BJ (cell line): ENCODE data around the gene TPRX1. TPM values are rescaled to one million over a fixed set of nuclear protein-coding genes. Genes with fewer than 3 reads are reported as not detected.
"Not testable (repeated sequence)": the region's sequence is repeated elsewhere in the genome, so short reads cannot be mapped to it uniquely, and the experiment has no call there.

ENCODE experiments used
- CTCF ChIA-PET: fragments of 350-600 bp; formaldehyde crosslinking; extraction: SDS; loops from one replicate; lab custom pipeline; 2021; ENCODE audit warnings: antibody characterized with exemption, inconsistent platforms; lab: Yijun Ruan, JAX
- POLR2A ChIA-PET: fragments of 300-600 bp; sonication (Branson Sonifier 250); formaldehyde crosslinking; extraction: SDS; loops from one replicate; lab custom pipeline; 2021; ENCODE audit warnings: antibody characterized with exemption; lab: Charles Lee
- DNase-seq: peaks from one replicate; pipeline ENCODE4 v3.0.0-alpha.2; 2011; ENCODE audit warnings: low read depth
- H3K27me3 ChIP-seq: 2 replicates; pipeline ENCODE4 v1.6.0; 2011; ENCODE audit warnings: low read length; ENCODE audit not compliant: control insufficient read depth, insufficient read depth
- H3K36me3 ChIP-seq: 2 replicates; pipeline ENCODE4 v1.5.1; 2011; ENCODE audit warnings: low read length; ENCODE audit not compliant: control insufficient read depth, insufficient read depth
- H3K4me3 ChIP-seq: 2 replicates; pipeline ENCODE4 v1.5.1; 2011; ENCODE audit warnings: low read depth, mild to moderate bottlenecking, control low read depth, low read length
- polyA plus RNA-seq: library from polyadenylated mRNA; depleted of rRNA; stranded (reverse); fragments of >200 nt; gene quantifications from 2 replicates; pipeline ENCODE4 v1.2.3, GENCODE V29; 2011
- TF ChIP-seq, protein P1 (sequence below): IDR thresholded peaks from 2 replicates; pipeline ENCODE4 v1.5.1; 2011; ENCODE audit warnings: low read depth, mild to moderate bottlenecking, control low read depth, inconsistent platforms, low read length, moderate library complexity; ENCODE audit not compliant: insufficient read depth

The TPRX1 gene
- polyA plus RNA-seq, 1 experiment, result not detected

DNA sequence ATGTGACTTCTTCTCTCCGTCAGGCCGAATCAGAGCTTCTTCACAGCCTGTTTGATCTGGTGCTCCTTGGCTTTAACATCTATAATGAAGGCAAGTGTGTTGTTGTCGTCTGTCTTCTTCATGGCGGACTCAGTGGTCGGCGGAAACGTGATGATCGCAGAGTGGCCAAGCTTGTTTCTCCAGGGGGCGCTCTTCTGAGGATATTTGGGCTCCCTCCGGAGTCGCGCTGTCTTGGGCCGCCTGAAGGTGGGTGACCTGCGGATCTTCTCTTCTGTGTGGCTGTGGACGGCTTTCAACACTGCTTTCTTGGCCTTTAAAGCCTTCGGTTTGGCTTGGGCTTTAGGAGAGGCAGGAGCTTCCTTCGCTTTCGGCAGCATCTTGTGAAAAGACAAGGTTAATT, 9.8 kb downstream of the TPRX1 start:
- Histone ChIP-seq H3K36me3 (no peaks in the 10 kb centered on the region), H3K4me3 (no peak overlapping the region), H3K27me3 (peaks cover 1% of the 10 kb centered on the region)
- ChIA-PET CTCF (interaction anchor here (0.6 to 2.3 kb wide), 2 partner anchors 73 to 81 kb away, joined by 3 to 5 read pairs; partner anchors contain the start of gene EHD2), POLR2A (no interaction called here)
- no peak for DNase-seq
- TF ChIP-seq, protein P1, sequence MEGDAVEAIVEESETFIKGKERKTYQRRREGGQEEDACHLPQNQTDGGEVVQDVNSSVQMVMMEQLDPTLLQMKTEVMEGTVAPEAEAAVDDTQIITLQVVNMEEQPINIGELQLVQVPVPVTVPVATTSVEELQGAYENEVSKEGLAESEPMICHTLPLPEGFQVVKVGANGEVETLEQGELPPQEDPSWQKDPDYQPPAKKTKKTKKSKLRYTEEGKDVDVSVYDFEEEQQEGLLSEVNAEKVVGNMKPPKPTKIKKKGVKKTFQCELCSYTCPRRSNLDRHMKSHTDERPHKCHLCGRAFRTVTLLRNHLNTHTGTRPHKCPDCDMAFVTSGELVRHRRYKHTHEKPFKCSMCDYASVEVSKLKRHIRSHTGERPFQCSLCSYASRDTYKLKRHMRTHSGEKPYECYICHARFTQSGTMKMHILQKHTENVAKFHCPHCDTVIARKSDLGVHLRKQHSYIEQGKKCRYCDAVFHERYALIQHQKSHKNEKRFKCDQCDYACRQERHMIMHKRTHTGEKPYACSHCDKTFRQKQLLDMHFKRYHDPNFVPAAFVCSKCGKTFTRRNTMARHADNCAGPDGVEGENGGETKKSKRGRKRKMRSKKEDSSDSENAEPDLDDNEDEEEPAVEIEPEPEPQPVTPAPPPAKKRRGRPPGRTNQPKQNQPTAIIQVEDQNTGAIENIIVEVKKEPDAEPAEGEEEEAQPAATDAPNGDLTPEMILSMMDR, result no peak

DNA sequence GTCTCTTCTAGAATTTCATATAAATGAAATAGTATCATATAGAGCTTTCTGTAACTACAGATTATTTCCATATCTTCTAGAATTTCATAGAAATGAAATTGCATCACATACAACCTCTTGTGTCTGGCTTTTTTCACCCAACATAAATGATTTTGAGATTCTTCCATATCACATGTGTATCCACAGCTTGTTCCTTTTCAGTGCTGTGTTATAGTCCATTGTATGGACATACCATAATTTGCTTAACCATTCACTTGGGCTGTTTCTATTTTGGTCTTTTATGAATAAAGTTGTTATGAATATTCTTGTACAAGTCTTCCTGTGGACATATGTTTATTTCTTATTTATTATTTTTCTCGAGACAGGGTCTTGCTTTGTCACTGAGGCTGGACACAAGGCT, 11.7 kb downstream of the TPRX1 start:
- TF ChIP-seq, protein P1, result no peak
- Histone ChIP-seq H3K4me3 (no peak overlapping the region), H3K27me3 (no peaks in the 10 kb centered on the region), H3K36me3 (peaks cover 1% of the 10 kb centered on the region)
- ChIA-PET POLR2A (no interaction called here), CTCF (interaction anchor here (1.0 to 2.6 kb wide), 3 partner anchors 27 to 356 kb away, joined by 3 to 18 read pairs (median 4); partner anchors contain the start of gene EHD2)
- no peak for DNase-seq

DNA sequence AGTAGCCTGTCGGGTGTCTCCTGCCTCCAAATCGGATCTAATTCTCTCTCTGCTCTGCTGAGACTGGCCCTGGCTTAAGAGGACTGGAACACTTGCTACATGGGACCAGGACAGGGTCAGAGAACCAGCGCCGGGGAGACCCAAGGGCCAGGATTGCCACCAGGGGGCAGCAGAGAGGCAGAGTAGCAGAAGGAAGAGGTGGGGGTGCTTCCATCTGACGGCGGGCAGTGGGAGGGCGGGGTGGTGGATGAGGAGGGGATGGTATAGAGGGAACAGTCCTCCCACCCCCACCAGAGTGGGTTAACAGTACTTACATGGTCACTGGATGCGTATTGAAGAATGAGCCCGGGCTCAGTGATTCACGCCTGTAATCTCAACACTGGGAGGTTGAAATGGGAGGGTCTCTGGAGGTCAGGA, 13.9 kb downstream of the TPRX1 start:
- Histone ChIP-seq H3K36me3 (peaks cover 3% of the 10 kb centered on the region), H3K27me3 (no peaks in the 10 kb centered on the region), H3K4me3 (no peak overlapping the region)
- TF ChIP-seq, protein P1, result peak; percentile 98
- no peak for DNase-seq
- CTCF ChIA-PET, result interaction anchor here (0.7 to 5.7 kb wide), 19 partner anchors 8 to 358 kb away, joined by 3 to 45 read pairs (median 5); partner anchors contain the start of genes EHD2 and SELENOW
- POLR2A ChIA-PET, result no interaction called here

DNA sequence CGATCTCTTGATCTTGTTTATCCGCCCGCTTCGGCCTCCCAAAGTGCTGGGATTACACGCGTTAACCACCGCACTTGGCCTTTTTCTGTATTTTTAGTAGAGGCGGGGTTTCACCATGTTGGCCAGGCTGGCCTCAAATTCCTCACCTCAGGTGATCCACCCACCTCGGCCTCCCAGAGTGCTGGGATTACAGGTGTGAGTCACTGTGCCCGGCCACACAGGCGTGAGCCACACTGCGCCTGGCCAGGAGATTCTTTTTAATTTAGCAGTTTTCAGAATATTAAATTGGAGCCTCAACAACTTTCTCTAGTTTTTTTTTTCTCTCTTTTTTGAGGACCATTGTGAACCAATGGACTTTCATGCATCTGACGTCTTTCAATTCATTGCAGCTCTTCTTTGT, 14.5 kb downstream of the TPRX1 start:
- H3K4me3 ChIP-seq, H3K27me3 ChIP-seq, POLR2A ChIA-PET, H3K36me3 ChIP-seq, DNase-seq: not testable (repeated sequence)
- CTCF ChIA-PET, result interaction anchor here (0.6 to 5.7 kb wide), 19 partner anchors 8 to 357 kb away, joined by 3 to 45 read pairs (median 4); partner anchors contain the start of genes EHD2, KPTN and SELENOW

DNA sequence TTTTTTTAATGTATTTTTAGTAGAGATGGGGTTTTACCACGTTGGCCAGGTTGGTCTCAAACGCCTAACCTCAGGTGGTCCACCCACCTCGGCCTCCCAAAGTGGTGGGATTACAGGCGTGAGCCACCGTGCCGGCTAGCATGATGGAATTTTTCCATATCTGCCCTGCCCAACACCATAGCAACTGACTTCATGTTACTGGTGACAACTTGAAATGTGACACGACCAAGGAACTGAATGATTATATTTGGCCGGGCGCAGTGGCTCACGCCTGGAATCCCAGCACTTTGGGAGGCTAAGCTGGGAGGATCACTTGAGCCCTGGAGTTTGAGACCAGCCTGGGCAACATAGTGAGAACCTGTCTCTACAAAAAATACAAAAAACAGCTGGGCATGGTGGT, 17.0 kb downstream of the TPRX1 start:
- DNase-seq, H3K36me3 ChIP-seq, H3K4me3 ChIP-seq, H3K27me3 ChIP-seq, POLR2A ChIA-PET: not testable (repeated sequence)
- CTCF ChIA-PET, result interaction anchor here (0.6 to 5.7 kb wide), 6 partner anchors 9 to 88 kb away, joined by 3 to 45 read pairs (median 6); partner anchors contain the start of gene EHD2

DNA sequence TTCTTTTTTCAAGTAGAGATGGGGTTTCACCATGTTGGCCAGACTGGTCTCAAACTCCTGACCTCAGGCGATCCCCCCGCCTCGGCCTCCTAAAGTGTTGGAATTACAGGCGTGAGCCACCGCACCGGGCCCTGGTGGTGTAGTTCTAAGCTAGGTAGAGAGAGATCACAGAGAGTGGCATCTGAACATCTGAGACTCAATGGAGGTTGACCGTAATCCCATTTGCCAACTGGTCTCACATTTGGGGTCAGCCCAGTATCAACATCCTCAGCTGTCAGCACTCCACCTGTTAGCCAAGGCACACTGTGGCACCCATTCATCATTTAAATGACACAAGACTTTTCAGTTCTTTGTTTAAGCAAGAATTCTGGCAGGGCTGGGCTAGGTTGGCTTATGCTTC, 17.8 kb downstream of the TPRX1 start:
- POLR2A ChIA-PET, result no interaction called here
- Histone ChIP-seq H3K36me3 (peaks cover 11% of the 10 kb centered on the region), H3K4me3 (no peak overlapping the region), H3K27me3 (no peaks in the 10 kb centered on the region)
- TF ChIP-seq, protein P1, result no peak
- DNase-seq, result no peak
- CTCF ChIA-PET, result interaction anchor here (0.6 to 5.7 kb wide), 5 partner anchors 10 to 88 kb away, joined by 3 to 45 read pairs (median 7); partner anchors contain the start of gene EHD2
